DOHH2 (cell line): Measurements from ENCODE around the gene CEP55.

Experiments
- H3F3A ChIP-seq: fragments of 200-600 bp; sonication (generic), shearing (Covaris generic); 2 replicates; pipeline ENCODE4 v1.6.0; 2016; ENCODE audit warnings: antibody characterized with exemption, mild to moderate bottlenecking; ENCODE audit not compliant: control insufficient read depth, insufficient read depth
- H3K27ac ChIP-seq: fragments of 200-600 bp; sonication (generic); 2 replicates; pipeline ENCODE4 v1.5.1; 2014; ENCODE audit warnings: low read depth, mild to moderate bottlenecking, low read length, moderate library complexity
- H3K27me3 ChIP-seq: fragments of 200-600 bp; sonication (generic); 2 replicates; pipeline ENCODE4 v1.6.1; 2014; ENCODE audit warnings: mild to moderate bottlenecking, low read length, mixed read lengths; ENCODE audit not compliant: control insufficient read depth
- H3K36me3 ChIP-seq: fragments of 200-600 bp; sonication (generic); 2 replicates; pipeline ENCODE4 v1.6.1; 2014; ENCODE audit warnings: mild to moderate bottlenecking, low read length, moderate library complexity, mixed read lengths; ENCODE audit not compliant: control insufficient read depth
- H3K4me1 ChIP-seq: fragments of 200-600 bp; sonication (generic); 2 replicates; pipeline ENCODE4 v1.6.1; 2014; ENCODE audit warnings: mild to moderate bottlenecking, low read length, mixed read lengths; ENCODE audit not compliant: control insufficient read depth
- H3K4me2 ChIP-seq: fragments of 200-600 bp; sonication (generic); 2 replicates; pipeline ENCODE4 v1.6.0; 2014; ENCODE audit warnings: mild to moderate bottlenecking, low read length, moderate library complexity
- H3K4me3 ChIP-seq: fragments of 200-600 bp; sonication (generic); 2 replicates; pipeline ENCODE4 v1.5.1; 2014; ENCODE audit warnings: mild to moderate bottlenecking, low read length, mixed read lengths
- H3K79me2 ChIP-seq: fragments of 200-600 bp; sonication (generic); 2 replicates; pipeline ENCODE4 v1.6.1; 2014; ENCODE audit warnings: mild to moderate bottlenecking, low read length, mixed read lengths; ENCODE audit not compliant: control insufficient read depth
- H3K9me2 ChIP-seq: fragments of 200-600 bp; sonication (generic); replicated peaks from 2 replicates; pipeline ENCODE4 v1.6.1; 2014; ENCODE audit warnings: mild to moderate bottlenecking, low read length, mixed read lengths; ENCODE audit not compliant: control insufficient read depth
- H3K9me3 ChIP-seq: fragments of 200-600 bp; sonication (generic); 2 replicates; pipeline ENCODE4 v1.6.1; 2014; ENCODE audit warnings: antibody characterized with exemption, low read length, mixed read lengths; ENCODE audit not compliant: control insufficient read depth, insufficient read depth
- H4K20me1 ChIP-seq: fragments of 200-600 bp; sonication (generic); 2 replicates; pipeline ENCODE4 v1.6.0; 2014; ENCODE audit warnings: low read depth, mild to moderate bottlenecking, antibody characterized with exemption, low read length, moderate library complexity; ENCODE audit not compliant: control insufficient read depth, insufficient read depth
- CTCF ChIP-seq: fragments of 200-600 bp; sonication (generic); IDR thresholded peaks from one replicate; pipeline ENCODE4 v1.5.1; 2014; ENCODE audit warnings: antibody characterized with exemption, mild to moderate bottlenecking, low read depth, low read length; ENCODE audit not compliant: poor library complexity, severe bottlenecking
- EZH2phosphoT487 ChIP-seq: fragments of 200-600 bp; sonication (generic); IDR thresholded peaks from 2 replicates; pipeline ENCODE4 v1.6.1; 2017; ENCODE audit warnings: borderline replicate concordance, mild to moderate bottlenecking, antibody characterized with exemption, low read length, moderate library complexity, mixed read lengths

The CEP55 gene

GRCh38 chr10:93469454-93469853, 27.0 kb upstream of the CEP55 start:
- no peak for TF ChIP-seq EZH2phosphoT487
- H3K4me3 ChIP-seq: no peak overlapping the region
- no peak overlapping the region for H3K4me2 ChIP-seq
- no peaks in the 10 kb centered on the region for H3K27me3 ChIP-seq
- H3K36me3 ChIP-seq: no peaks in the 10 kb centered on the region
- H4K20me1 ChIP-seq: no peaks in the 10 kb centered on the region
- no peaks in the 10 kb centered on the region for H3K4me1 ChIP-seq
- no peaks in the 10 kb centered on the region for H3F3A ChIP-seq
- H3K9me3 ChIP-seq: no peaks in the 10 kb centered on the region
- no peaks in the 10 kb centered on the region for H3K9me2 ChIP-seq
- H3K79me2 ChIP-seq: no peaks in the 10 kb centered on the region
- H3K27ac ChIP-seq: no peak overlapping the region

- Histone ChIP-seq H3K36me3 (no peaks in the 10 kb centered on the region), H3K79me2 (no peaks in the 10 kb centered on the region), H3K27me3 (no peaks in the 10 kb centered on the region), H3K9me3 (no peaks in the 10 kb centered on the region), H3F3A (no peaks in the 10 kb centered on the region), H3K4me2 (no peak overlapping the region), H3K4me1 (no peaks in the 10 kb centered on the region), H4K20me1 (no peaks in the 10 kb centered on the region), H3K27ac (no peak overlapping the region), H3K4me3 (no peak overlapping the region), H3K9me2 (no peaks in the 10 kb centered on the region)
- TF ChIP-seq CTCF (no peak), EZH2phosphoT487 (no peak)
Measured at GRCh38 chr10:93471110-93471651, 25.2 kb upstream of the CEP55 start.

- H3K9me3 ChIP-seq: no peaks in the 10 kb centered on the region
- H3K9me2 ChIP-seq: no peaks in the 10 kb centered on the region
- no peaks in the 10 kb centered on the region for H3F3A ChIP-seq
- H3K27ac ChIP-seq: no peak overlapping the region
- H3K27me3 ChIP-seq: no peaks in the 10 kb centered on the region
- H4K20me1 ChIP-seq: no peaks in the 10 kb centered on the region
- H3K79me2 ChIP-seq: no peaks in the 10 kb centered on the region
- H3K4me1 ChIP-seq: no peaks in the 10 kb centered on the region
- TF ChIP-seq EZH2phosphoT487 (no peak), CTCF (no peak)
- no peak overlapping the region for H3K4me3 ChIP-seq
- no peak overlapping the region for H3K4me2 ChIP-seq
- no peaks in the 10 kb centered on the region for H3K36me3 ChIP-seq
Measured at GRCh38 chr10:93473161-93473560, 23.3 kb upstream of the CEP55 start.

GRCh38 chr10:93473804-93474472, 22.5 kb upstream of the CEP55 start:
- Histone ChIP-seq H3K27ac (no peak overlapping the region), H3K79me2 (no peaks in the 10 kb centered on the region), H3K9me2 (no peaks in the 10 kb centered on the region), H3K9me3 (no peaks in the 10 kb centered on the region), H4K20me1 (no peaks in the 10 kb centered on the region), H3F3A (no peaks in the 10 kb centered on the region), H3K36me3 (no peaks in the 10 kb centered on the region), H3K4me1 (no peaks in the 10 kb centered on the region), H3K4me2 (no peak overlapping the region), H3K27me3 (no peaks in the 10 kb centered on the region), H3K4me3 (no peak overlapping the region)
- TF ChIP-seq EZH2phosphoT487: no peak
- TF ChIP-seq CTCF: no peak
